ENCODE measurements around the gene RPL18A.

DNA sequence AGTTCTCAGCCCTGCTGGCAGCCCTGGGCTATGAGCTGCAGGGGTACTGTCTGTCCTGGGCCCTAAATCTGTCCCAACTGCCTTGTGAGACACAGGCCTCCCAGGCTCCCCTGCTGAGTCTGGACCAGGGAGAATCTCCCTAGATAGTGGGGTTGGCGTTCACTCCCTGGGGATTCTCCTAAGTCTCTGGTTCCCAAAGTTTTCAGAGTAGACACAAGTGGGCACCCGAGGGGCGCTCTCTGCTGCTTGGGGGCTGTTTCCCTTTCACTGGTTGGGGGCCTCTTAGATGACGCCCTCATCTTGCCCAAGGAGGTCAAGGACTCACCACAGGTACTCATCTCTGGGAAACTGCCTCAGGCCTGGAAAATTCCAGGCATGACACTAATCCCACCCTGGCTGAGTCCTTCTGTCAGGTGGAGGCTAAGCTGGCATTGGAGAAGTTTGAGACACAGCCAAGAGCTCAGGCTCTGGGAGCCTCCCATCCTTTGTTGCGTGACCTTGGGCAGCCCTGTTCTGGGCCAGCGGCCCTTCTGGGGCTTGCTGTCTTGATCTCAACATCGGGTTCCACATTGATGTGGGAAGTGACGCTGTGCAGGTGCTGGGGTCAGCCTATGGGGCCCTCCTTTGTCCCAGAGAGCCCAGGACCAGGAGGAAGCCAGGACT, 3.9 kb downstream of the RPL18A start:
- TF ChIP-seq POLR2A (IDR thresholded peaks at IDR 0.05) = no peak
- TF ChIP-seq, protein P1, sequence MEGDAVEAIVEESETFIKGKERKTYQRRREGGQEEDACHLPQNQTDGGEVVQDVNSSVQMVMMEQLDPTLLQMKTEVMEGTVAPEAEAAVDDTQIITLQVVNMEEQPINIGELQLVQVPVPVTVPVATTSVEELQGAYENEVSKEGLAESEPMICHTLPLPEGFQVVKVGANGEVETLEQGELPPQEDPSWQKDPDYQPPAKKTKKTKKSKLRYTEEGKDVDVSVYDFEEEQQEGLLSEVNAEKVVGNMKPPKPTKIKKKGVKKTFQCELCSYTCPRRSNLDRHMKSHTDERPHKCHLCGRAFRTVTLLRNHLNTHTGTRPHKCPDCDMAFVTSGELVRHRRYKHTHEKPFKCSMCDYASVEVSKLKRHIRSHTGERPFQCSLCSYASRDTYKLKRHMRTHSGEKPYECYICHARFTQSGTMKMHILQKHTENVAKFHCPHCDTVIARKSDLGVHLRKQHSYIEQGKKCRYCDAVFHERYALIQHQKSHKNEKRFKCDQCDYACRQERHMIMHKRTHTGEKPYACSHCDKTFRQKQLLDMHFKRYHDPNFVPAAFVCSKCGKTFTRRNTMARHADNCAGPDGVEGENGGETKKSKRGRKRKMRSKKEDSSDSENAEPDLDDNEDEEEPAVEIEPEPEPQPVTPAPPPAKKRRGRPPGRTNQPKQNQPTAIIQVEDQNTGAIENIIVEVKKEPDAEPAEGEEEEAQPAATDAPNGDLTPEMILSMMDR (IDR thresholded peaks at IDR 0.05) = no peak

Measured in upper lobe of left lung (tissue), 4 donors.